ENCODE data around the gene ITPR2.

DNA sequence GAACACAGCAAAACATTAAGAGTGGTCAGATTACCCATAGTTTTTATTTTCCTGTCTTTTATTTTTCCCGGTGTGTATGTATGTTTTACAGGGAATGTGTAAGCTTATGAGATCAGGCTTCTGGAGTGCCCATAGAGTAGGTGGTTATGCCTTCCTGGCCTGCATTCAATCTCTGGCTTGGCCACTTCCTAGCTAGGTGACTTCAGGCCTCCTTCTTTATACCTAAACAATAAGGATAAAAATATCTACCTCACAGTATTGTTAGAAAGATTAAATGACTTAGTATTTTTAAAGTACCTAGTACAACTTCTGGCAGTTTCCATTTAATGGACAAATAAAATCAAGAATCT is 42.4 kb downstream of the ITPR2 start:
- TF ChIP-seq CCDC6 (CRISPR knock-in tag; IDR thresholded peaks at IDR 0.05) (no peak), TIGD3 (CRISPR knock-in tag; IDR thresholded peaks at IDR 0.05; ENCODE audit: borderline replicate concordance) (no peak), BRF2 (CRISPR knock-in tag; IDR thresholded peaks at IDR 0.05) (no peak), PAX8 (CRISPR knock-in tag; IDR thresholded peaks at IDR 0.05; ENCODE audit: borderline replicate concordance) (no peak), EZH2 (conservative IDR thresholded peaks at IDR 0.05; ENCODE audit: low read depth, low read length) (no peak)
- TF ChIP-seq, protein P1, sequence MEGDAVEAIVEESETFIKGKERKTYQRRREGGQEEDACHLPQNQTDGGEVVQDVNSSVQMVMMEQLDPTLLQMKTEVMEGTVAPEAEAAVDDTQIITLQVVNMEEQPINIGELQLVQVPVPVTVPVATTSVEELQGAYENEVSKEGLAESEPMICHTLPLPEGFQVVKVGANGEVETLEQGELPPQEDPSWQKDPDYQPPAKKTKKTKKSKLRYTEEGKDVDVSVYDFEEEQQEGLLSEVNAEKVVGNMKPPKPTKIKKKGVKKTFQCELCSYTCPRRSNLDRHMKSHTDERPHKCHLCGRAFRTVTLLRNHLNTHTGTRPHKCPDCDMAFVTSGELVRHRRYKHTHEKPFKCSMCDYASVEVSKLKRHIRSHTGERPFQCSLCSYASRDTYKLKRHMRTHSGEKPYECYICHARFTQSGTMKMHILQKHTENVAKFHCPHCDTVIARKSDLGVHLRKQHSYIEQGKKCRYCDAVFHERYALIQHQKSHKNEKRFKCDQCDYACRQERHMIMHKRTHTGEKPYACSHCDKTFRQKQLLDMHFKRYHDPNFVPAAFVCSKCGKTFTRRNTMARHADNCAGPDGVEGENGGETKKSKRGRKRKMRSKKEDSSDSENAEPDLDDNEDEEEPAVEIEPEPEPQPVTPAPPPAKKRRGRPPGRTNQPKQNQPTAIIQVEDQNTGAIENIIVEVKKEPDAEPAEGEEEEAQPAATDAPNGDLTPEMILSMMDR (CRISPR knock-in tag; IDR thresholded peaks at IDR 0.05) = no peak
